ENCODE measurements around the gene DOP1A. TPM values are rescaled to one million over a fixed set of nuclear protein-coding genes. Genes with fewer than 3 reads are reported as not detected.

DOP1A gene
- total and polyA plus RNA-seq, 2 donors (not counting 1 experiment from before 2014, with no cell fraction given), result 9.4 to 28.3 TPM

- Mint-ChIP-seq H3K27me3 (no peaks in the 10 kb centered on the region), H3K27ac (no peak overlapping the region), H3K9me3 (ENCODE audit: insufficient read depth) (no peaks in the 10 kb centered on the region), H3K4me3 (no peak overlapping the region), H3K4me1 (no peaks in the 10 kb centered on the region)
- DNase-seq (no peak), ATAC-seq (ENCODE audit: low read depth) (no peak)
- Histone ChIP-seq H3K4me2 (replicated peaks; ENCODE audit: low read depth, low read length, poor library complexity, severe bottlenecking) (no peak overlapping the region), H3K27me3 (replicated peaks in 1 of 4; ENCODE audit: control extremely low read depth in 1 of 4, control insufficient read depth in 3 of 4, insufficient read depth in 4 of 4, low read length in 3 of 4) (no peaks in the 10 kb centered on the region), H3K4me3 (ENCODE audit: control extremely low read depth in 1 of 5, extremely low read depth in 1 of 5, insufficient read depth in 1 of 5, low read depth in 2 of 5, low read length in 4 of 5) (no peak overlapping the region), H3K79me2 (ENCODE audit: control insufficient read depth, insufficient read depth, low read length) (no peaks in the 10 kb centered on the region), H3K36me3 (replicated peaks in 1 of 2; ENCODE audit: control extremely low read depth in 1 of 2, control insufficient read depth in 1 of 2, extremely low read depth in 1 of 2, insufficient read depth in 2 of 2, low read length in 1 of 2) (peaks cover 0 to 2% of the 10 kb centered on the region in 2 experiments), H2AFZ (ENCODE audit: insufficient read depth, low read depth, low read length, poor library complexity, severe bottlenecking) (no peak overlapping the region), H3K4me1 (ENCODE audit: control insufficient read depth in 2 of 2, insufficient read depth in 2 of 2, low read length in 2 of 2) (no peaks in the 10 kb centered on the region), H3K27ac (ENCODE audit: low read length in 2 of 2) (no peak overlapping the region), H4K20me1 (ENCODE audit: control insufficient read depth, insufficient read depth, low read length, poor library complexity, severe bottlenecking) (no peaks in the 10 kb centered on the region), H3K9ac (ENCODE audit: low read length) (no peak overlapping the region), H3K9me3 (ENCODE audit: control extremely low read depth in 1 of 3, control insufficient read depth in 2 of 3, insufficient read depth in 1 of 3, low read length in 2 of 3) (no peaks in the 10 kb centered on the region)
- TF ChIP-seq, protein P1, sequence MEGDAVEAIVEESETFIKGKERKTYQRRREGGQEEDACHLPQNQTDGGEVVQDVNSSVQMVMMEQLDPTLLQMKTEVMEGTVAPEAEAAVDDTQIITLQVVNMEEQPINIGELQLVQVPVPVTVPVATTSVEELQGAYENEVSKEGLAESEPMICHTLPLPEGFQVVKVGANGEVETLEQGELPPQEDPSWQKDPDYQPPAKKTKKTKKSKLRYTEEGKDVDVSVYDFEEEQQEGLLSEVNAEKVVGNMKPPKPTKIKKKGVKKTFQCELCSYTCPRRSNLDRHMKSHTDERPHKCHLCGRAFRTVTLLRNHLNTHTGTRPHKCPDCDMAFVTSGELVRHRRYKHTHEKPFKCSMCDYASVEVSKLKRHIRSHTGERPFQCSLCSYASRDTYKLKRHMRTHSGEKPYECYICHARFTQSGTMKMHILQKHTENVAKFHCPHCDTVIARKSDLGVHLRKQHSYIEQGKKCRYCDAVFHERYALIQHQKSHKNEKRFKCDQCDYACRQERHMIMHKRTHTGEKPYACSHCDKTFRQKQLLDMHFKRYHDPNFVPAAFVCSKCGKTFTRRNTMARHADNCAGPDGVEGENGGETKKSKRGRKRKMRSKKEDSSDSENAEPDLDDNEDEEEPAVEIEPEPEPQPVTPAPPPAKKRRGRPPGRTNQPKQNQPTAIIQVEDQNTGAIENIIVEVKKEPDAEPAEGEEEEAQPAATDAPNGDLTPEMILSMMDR (IDR thresholded peaks at IDR 0.05), result no peak
- TF ChIP-seq EZH2 (IDR thresholded peaks at IDR 0.05; ENCODE audit: borderline replicate concordance, insufficient read depth, low read depth, low read length, poor library complexity, severe bottlenecking), result no peak
- CTCF ChIA-PET, result interaction anchor here (1.2 kb wide), 1 partner anchor 9 kb away, joined by 3 read pairs; no protein-coding TSS in a partner anchor
- POLR2A ChIA-PET, result no interaction called here
- WGBS (ENCODE audit: insufficient coverage), result no CpG with 5 or more reads among the region's 6 CpGs
- intact Hi-C loops (cut with micrococcal nuclease), result no loop called here
These were observed 23.2 kb upstream of the DOP1A start for GRCh38 chr6:83044091-83044768.

- ATAC-seq (ENCODE audit: low read depth), result no peak
- H3K36me3 ChIP-seq (replicated peaks in 1 of 2; ENCODE audit: control extremely low read depth in 1 of 2, control insufficient read depth in 1 of 2, extremely low read depth in 1 of 2, insufficient read depth in 2 of 2, low read length in 1 of 2), result peaks cover 2 to 3% of the 10 kb centered on the region in 2 experiments
- Mint-ChIP-seq H3K4me3 (no peak overlapping the region), H3K9me3 (ENCODE audit: insufficient read depth) (no peaks in the 10 kb centered on the region), H3K27ac (no peak overlapping the region), H3K4me1 (no peaks in the 10 kb centered on the region), H3K27me3 (no peaks in the 10 kb centered on the region)
- H4K20me1 ChIP-seq (ENCODE audit: control insufficient read depth, insufficient read depth, low read length, poor library complexity, severe bottlenecking), result no peaks in the 10 kb centered on the region
- intact Hi-C loops (cut with micrococcal nuclease), result no loop called here
- H3K9me3 ChIP-seq (ENCODE audit: control extremely low read depth in 1 of 3, control insufficient read depth in 2 of 3, insufficient read depth in 1 of 3, low read length in 2 of 3), result no peaks in the 10 kb centered on the region
- H3K4me3 ChIP-seq (ENCODE audit: control extremely low read depth in 1 of 5, extremely low read depth in 1 of 5, insufficient read depth in 1 of 5, low read depth in 2 of 5, low read length in 4 of 5), result no peak overlapping the region
- H3K27me3 ChIP-seq (replicated peaks in 1 of 4; ENCODE audit: control extremely low read depth in 1 of 4, control insufficient read depth in 3 of 4, insufficient read depth in 4 of 4, low read length in 3 of 4), result no peaks in the 10 kb centered on the region
- no peak overlapping the region for H3K27ac ChIP-seq (ENCODE audit: low read length in 2 of 2)
- no peak overlapping the region for H2AFZ ChIP-seq (ENCODE audit: insufficient read depth, low read depth, low read length, poor library complexity, severe bottlenecking)
- 97% methylated on average over 5 of the region's 7 CpGs for WGBS (ENCODE audit: insufficient coverage)
- TF ChIP-seq EZH2 (IDR thresholded peaks at IDR 0.05; ENCODE audit: borderline replicate concordance, insufficient read depth, low read depth, low read length, poor library complexity, severe bottlenecking), result no peak
- TF ChIP-seq, protein P1 (IDR thresholded peaks at IDR 0.05), result no peak
- CTCF ChIA-PET, result interaction anchor here (0.9 to 1.2 kb wide), 2 partner anchors 10 to 18 kb away, joined by 3 to 5 read pairs; partner anchors contain the start of gene UBE3D
- H3K4me2 ChIP-seq (replicated peaks; ENCODE audit: low read depth, low read length, poor library complexity, severe bottlenecking), result no peak overlapping the region
- POLR2A ChIA-PET, result no interaction called here
- no peak overlapping the region for H3K9ac ChIP-seq (ENCODE audit: low read length)
- H3K79me2 ChIP-seq (ENCODE audit: control insufficient read depth, insufficient read depth, low read length), result no peaks in the 10 kb centered on the region
- no peak for DNase-seq
- H3K4me1 ChIP-seq (ENCODE audit: control insufficient read depth in 2 of 2, insufficient read depth in 2 of 2, low read length in 2 of 2), result no peaks in the 10 kb centered on the region
These were observed 20.3 kb upstream of the DOP1A start for GRCh38 chr6:83047065-83047754.

All from B cell (primary cell).